Skeletal muscle cell (primary cell): Measurements from ENCODE around the gene ARHGAP15.

Experiments
- DNase-seq: peaks from one replicate; pipeline ENCODE4 v3.0.0-alpha.2; 2010; ENCODE audit warnings: low read depth
- H3K4me3 ChIP-seq: 2 replicates; pipeline ENCODE4 v1.5.1; 2011; ENCODE audit warnings: low read depth, mild to moderate bottlenecking, control low read depth, low read length, moderate library complexity

Gene ARHGAP15

GRCh38 chr2:143705108-143705707 is 576.0 kb downstream of the ARHGAP15 start:
- H3K4me3 ChIP-seq, result no peak overlapping the region
- DNase-seq, result peak; percentile 46

GRCh38 chr2:143706354-143706753 is 577.1 kb downstream of the ARHGAP15 start:
- H3K4me3 ChIP-seq, result no peak overlapping the region
- no peak for DNase-seq

DNA sequence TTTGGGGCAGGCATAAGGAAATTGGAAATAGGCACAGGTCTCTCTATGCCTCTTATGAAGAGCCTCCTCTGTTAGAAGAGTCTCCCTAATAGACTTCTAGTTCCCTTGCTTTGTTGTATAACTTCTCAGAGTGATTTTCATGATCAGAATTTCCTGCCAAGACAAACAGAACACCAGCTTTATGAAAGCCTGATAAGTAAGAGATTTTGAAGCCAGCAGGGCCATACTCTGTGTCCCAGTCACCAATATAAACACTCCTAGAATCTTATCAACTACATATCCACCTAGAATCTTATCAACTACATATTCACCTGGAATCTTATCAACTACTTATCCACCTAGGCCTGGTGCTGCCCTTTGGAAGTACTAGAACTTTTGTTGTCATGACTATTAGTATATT is 579.5 kb downstream of the ARHGAP15 start:
- H3K4me3 ChIP-seq, result no peak overlapping the region
- no peak for DNase-seq

- DNase-seq, result no peak
- H3K4me3 ChIP-seq, result no peak overlapping the region
Measured at GRCh38 chr2:143710196-143710595, 581.0 kb downstream of the ARHGAP15 start.

DNA sequence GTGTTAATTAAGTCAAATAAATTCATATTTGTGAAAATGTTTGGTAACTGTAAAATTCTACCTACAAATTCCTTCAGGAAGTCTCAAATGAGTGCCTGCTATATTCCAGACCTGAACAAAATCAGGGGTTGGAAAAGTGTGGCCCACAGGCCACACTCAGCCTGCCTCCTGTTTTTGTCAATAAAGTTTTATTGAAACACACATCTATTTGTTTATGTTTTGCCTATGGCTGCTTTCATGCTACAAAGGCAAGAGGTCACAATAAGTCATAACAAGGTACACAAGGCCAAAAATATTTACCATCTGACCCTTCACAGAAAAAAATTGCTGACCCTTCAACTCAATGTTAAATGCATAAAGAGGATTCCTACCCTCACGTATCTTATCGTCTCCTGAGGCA is 581.7 kb downstream of the ARHGAP15 start:
- no peak for DNase-seq
- no peak overlapping the region for H3K4me3 ChIP-seq

GRCh38 chr2:143716522-143716921 is 587.3 kb downstream of the ARHGAP15 start:
- H3K4me3 ChIP-seq, result no peak overlapping the region
- no peak for DNase-seq

DNA sequence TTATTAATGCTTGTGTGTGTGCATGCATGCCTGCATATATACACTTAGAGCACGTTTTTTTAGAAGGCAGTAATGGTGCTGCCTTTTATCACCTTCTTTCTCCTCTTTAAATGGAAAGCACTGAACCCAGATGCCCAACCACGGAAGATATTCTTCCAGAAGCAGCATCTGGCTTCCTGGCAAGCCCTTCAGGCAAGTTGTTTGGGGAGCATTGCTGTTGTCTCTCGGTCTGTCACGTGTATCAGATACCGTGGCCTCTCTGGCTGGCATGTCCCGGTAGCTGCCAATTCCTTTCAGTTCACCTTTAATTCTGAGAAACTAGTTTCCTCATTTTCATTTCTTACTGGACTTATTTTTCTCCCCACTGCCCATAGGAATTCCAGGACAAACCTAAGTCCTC is 587.8 kb downstream of the ARHGAP15 start:
- no peak for DNase-seq
- no peak overlapping the region for H3K4me3 ChIP-seq

DNA sequence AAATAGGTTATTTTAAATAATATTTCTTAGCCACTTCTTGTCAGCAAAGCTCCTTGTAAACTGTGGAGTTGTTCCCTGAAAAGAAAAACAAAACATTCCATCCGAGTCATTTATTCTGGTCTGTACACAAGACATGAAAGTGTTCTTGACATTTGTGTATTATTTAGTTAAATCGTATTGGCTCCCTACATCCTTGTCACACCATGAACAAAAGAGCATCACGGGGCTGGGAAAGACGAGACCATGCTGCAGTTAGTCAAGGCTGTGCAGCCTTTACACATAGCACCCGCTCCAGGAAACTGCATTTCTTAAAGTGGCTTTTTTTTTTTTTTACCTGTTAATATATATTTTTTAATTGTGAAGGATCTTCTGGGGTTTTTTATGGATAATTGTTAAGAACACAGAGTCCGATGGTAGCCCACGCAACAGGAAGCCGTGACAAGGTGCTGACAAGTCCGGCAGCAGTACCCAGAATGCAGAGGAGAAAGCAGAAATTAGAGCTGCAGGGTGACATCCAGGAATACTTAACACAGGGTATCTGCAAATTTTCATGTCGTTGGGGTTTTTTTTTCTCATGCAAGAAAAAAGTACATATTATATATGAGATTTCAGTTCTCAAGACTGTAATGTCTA is 588.4 kb downstream of the ARHGAP15 start:
- no peak overlapping the region for H3K4me3 ChIP-seq
- DNase-seq, result no peak

- H3K4me3 ChIP-seq, result no peak overlapping the region
- no peak for DNase-seq
Measured at GRCh38 chr2:143718745-143719144, 589.5 kb downstream of the ARHGAP15 start.

DNA sequence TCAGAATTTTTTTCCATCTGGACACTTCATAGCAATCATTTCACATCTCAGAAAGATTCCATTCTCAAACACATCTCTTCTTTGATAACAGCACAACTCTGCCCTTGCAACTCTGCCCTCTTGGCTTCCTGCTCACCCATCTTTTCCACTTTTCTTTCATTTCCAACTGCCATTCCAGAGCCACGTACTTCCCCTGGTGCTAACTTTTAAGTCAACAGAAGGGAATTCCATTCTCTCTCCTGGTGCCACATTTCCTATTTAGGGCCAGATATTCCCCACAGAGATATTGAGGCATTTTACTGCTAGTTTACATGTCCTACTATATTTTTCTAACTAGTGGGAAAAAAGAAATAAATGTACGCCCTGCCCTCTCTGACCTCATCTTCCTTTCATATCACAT is 590.2 kb downstream of the ARHGAP15 start:
- no peak overlapping the region for H3K4me3 ChIP-seq
- no peak for DNase-seq

DNA sequence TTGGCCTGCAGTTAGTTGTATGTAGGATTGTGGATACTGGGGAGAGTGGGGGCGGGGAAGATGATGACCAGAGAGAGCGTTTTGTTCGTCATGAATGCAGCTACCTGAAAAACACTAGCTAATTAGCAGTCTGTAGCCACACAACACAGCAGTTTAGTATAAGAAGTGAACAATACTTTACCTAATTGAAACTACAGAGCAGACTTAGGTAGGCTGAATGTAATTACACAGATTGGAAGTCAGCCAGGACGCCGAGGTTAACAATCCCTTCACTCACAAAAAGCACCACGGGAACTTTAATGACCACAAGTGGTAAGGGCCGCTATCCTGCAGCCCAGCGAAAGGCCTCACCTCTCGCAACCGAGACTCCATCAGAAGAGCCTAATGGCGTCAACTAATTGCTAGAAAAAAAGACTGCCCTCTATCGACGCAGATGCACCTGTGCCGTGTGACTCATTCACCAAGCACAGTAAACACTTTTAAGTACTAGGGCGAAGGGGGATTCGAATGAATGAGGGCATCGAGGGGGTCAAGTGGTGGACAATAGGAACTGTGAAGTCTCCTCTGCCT is 591.0 kb downstream of the ARHGAP15 start:
- no peak for DNase-seq
- H3K4me3 ChIP-seq, result no peak overlapping the region

GRCh38 chr2:143725400-143725799 is 596.2 kb downstream of the ARHGAP15 start:
- DNase-seq, result no peak
- no peak overlapping the region for H3K4me3 ChIP-seq

DNA sequence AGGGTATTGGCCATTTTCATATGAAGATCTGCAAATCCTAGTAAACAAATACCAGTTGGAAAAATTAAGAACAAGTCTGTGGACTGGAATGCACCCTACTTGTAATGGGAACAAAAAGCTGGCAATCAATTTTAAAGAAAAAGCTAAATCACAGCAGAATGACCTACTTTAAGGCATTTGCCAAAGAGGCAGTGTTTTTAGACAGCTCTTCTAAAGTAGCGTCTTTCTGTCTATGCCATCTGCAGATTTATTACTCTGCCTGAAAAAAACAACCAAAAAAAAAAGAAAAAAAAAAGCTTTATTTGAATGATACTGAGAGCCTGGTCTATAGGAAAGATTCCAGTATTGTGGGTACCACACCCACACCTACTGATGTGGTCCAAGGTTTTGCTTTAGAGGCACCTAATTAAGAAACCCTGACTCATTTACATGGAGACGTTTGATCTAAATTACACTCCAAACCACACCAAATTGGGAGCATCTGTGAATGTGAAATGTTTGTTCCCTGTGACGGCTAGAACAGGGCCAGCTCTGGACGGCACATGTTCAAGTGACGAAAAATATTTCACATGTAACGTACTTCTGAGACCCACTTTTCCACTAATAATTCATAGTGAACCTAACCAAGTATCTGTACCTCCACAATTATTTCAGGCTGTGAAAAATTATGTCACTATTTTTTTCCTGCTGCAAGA is 597.1 kb downstream of the ARHGAP15 start:
- H3K4me3 ChIP-seq, result no peak overlapping the region
- DNase-seq, result no peak

DNA sequence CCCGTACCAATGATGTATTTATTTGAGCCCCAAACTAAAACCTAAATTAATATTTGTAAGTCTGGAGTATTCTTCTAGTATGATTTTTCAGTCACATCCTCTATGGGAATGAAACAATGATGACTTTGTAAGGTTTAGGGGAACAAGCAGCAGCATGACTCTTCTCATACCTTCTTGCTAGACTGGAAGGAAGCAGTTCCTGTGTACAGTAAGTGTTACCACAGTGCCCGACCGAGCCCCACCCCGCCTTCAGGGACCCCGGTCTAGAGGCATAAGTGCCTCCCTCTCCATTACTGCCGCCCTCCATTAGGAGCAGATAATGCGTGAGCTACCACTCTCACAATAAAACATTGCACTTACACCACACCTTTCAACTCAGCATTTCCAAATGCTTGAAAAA is 599.3 kb downstream of the ARHGAP15 start:
- no peak overlapping the region for H3K4me3 ChIP-seq
- no peak for DNase-seq

- no peak for DNase-seq
Measured at GRCh38 chr2:143729296-143729814, 600.1 kb downstream of the ARHGAP15 start.

DNA sequence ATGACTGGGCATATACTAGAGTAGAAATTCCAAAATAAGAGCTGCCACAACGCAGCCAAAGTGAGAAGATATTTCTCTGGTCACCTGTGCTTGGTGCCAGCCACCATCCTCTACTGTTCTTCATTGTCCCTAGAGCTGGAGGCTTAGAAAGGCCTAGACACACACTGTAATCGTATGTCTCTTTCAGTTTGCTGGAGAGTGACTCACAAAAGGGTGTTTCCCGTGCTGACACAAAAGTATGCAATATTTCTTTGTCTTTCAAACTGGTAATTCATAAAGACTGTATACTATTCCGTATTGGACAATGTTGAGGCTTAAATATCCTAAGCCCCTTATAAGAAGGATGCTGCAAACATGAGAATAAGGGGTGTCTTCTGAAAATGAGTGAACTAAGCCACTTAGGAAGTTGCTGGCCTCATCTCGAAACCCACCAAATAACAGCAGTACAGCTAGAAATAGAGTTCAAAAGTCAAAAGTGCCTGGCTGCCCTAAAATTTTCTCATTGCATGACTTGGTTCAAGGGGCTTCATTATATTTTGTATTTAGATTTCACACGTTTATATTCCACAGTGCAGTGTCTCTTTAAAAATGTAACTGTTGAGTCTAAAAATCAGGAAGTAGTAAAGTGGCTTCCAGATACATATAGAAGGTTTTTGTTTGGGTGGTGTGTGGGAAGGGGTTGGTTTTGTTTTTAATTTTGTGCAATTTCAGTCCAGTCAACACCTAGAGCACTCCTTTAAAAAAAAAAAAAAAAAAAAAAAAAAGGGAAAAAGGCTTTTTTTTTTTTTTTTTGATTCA is 601.1 kb downstream of the ARHGAP15 start:
- no peak for DNase-seq
- H3K4me3 ChIP-seq, result no peak overlapping the region

More at GRCh38 chr2:143729296-143729814, 600.1 kb downstream of the ARHGAP15 start:
- H3K4me3 ChIP-seq, result no peak overlapping the region

DNA sequence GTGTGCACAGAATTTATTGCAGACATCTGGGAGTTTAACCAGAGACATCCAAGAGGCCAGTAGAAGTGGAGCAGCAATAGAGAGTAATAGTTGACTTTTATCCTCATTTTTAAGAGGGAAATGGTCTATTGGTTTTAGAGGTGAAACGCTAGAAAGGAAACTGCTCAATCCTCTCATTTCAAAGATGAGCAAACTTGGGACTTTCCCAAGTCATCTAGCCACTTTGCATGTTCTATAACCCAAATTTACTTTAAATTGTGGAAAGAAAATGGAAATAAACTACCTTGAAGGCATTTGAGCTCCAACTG is 601.7 kb downstream of the ARHGAP15 start:
- no peak overlapping the region for H3K4me3 ChIP-seq
- DNase-seq, result no peak

GRCh38 chr2:143732076-143732475 is 602.9 kb downstream of the ARHGAP15 start:
- no peak overlapping the region for H3K4me3 ChIP-seq
- no peak for DNase-seq

DNA sequence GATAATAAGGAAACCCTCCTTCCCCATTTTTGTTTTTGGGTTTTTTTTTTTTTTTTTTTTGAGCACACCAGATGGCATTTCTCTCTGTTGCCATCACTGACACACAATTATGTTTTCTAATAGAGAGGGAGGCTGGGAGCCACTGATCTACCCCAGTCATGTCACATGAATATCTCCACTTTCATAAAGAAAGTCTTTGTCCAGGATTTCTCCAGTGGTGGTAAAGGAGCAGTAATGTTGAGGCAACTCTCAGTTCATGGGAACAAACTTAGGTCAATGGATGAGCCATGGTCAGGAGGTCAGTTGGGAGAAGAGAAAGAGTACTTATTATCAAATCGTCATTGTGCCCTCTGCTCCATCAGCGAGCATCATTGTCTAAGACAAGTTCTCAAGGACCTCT is 603.7 kb downstream of the ARHGAP15 start:
- no peak overlapping the region for H3K4me3 ChIP-seq
- no peak for DNase-seq

DNA sequence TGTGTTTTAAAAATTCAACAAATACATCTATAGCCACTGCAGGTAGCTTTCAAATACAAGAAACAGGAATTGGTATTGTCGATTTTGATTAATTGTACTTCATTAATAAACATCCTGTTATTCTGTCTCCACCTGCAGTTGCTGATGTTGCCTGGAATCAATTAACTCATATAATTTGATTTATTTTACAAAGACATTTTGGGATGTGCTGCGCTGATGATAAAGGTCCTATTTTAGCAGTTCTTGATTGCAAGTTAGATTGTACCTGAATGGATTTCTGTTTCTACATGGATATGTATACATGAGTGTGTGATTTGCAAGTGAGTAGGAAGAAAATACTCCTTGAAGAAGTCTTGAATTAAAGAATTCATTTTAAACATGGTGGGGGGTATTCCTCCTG is 605.3 kb downstream of the ARHGAP15 start:
- no peak overlapping the region for H3K4me3 ChIP-seq
- DNase-seq, result no peak
